Measurements from ENCODE around the gene GMEB2. TPM values are rescaled to one million over a fixed set of nuclear protein-coding genes. Genes with fewer than 3 reads are reported as not detected.

The GMEB2 gene
- polyA plus RNA-seq, 1 of the 3 experiments (the other 2 are of a cell fraction), result 6.5 TPM

DNA sequence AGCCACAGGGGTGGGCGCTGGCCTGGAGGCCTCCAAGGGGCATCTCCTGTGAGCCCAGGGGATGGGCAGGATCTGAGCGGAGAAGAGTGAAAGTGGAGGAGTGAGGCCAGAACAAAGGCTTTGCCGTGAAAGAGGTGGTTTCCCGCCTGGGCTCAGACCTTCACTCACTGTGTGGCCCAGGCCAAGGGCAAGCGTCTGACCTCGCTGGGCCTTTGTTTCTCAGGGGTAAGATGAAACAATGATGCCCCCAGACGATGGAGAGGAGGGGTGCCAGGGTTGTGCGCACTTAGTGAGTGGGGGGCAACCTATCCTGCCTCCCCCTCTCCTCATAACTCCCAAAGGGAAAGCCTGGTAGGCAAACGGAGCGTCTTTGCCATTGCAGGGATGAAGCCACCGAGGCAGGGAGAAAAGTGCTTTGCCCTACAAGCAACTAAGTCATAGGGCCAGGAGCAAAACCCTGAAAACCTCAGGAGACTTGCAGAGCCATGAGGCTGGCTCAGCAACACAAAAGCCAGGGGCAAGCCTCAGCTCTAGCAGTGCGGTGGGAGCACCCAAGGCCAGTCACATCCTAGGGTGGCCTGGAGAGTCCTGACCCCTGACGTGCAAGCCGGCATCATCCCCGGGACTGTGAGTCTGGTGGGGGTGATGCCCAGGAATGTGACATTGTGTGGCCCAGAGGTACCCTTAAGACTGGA, 27.2 kb upstream of the GMEB2 start:
- H3F3A ChIP-seq (replicated peaks; ENCODE audit: insufficient read depth), result peaks cover 8% of the 10 kb centered on the region
- H3K4me2 ChIP-seq, result peak overlapping the region; percentile 84
- H3K27me3 ChIP-seq (ENCODE audit: insufficient read depth), result no peaks in the 10 kb centered on the region
- H4K20me1 ChIP-seq (ENCODE audit: insufficient read depth), result peaks cover 18% of the 10 kb centered on the region
- H2AFZ ChIP-seq (ENCODE audit: low read depth), result 0 out of 2 replicates have a peak overlapping the region, but pooled peaks have one; percentile 63
- WGBS (ENCODE audit: low lambda C conversion rate), result 61% methylated on average over 11 of the region's 15 CpGs
- CTCF ChIA-PET, result interaction anchor here (1.7 to 5.5 kb wide), 2 partner anchors 13 to 116 kb away, joined by 5 to 27 read pairs; partner anchors contain the start of gene PTK6
- no peak for DNase-seq
- TF ChIP-seq, protein P1, sequence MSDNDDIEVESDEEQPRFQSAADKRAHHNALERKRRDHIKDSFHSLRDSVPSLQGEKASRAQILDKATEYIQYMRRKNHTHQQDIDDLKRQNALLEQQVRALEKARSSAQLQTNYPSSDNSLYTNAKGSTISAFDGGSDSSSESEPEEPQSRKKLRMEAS (IDR thresholded peaks at IDR 0.05; ENCODE audit: low read depth), result no peak
- TF ChIP-seq TAF1 (IDR thresholded peaks at IDR 0.05; ENCODE audit: borderline replicate concordance, low read depth, low read length), result no peak
- TF ChIP-seq MXI1 (IDR thresholded peaks at IDR 0.05; ENCODE audit: low read depth, low read length), result no peak
- no peak for TF ChIP-seq FOSL2 (IDR thresholded peaks at IDR 0.05; ENCODE audit: borderline replicate concordance, low read depth)
- TF ChIP-seq RCOR1 (IDR thresholded peaks at IDR 0.05; ENCODE audit: low read length), result no peak
- no peak for TF ChIP-seq MEF2A (IDR thresholded peaks at IDR 0.05; ENCODE audit: borderline replicate concordance, low read depth)
- no peaks in the 10 kb centered on the region for H3K9me2 ChIP-seq
- peaks cover 22% of the 10 kb centered on the region for H3K79me2 ChIP-seq (ENCODE audit: insufficient read depth)
- H3K9ac ChIP-seq, result peak overlapping the region; percentile 63
- no peaks in the 10 kb centered on the region for H3K9me3 ChIP-seq
- POLR2A ChIA-PET, result interaction anchor here (0.8 to 1.2 kb wide), 5 partner anchors 12 to 212 kb away, joined by 3 to 12 read pairs (median 3); no protein-coding TSS in a partner anchor
- H3K4me3 ChIP-seq (ENCODE audit: low read depth in 2 of 2, low read length in 1 of 2), result peak overlapping the region; percentile 52 to 66
- H3K27ac ChIP-seq (ENCODE audit: low read depth in 2 of 2, low read length in 1 of 2), result peak overlapping the region; percentile 60 to 97; a peak in 3 of 4 replicates
- H3K4me1 ChIP-seq (ENCODE audit: control insufficient read depth in 1 of 2, insufficient read depth in 2 of 2, low read depth in 1 of 2, low read length in 1 of 2), result peaks cover 8 to 29% of the 10 kb centered on the region in 2 experiments; a peak in 2 of 4 replicates
- no peaks in the 10 kb centered on the region for H3K36me3 ChIP-seq (replicated peaks in 1 of 2; ENCODE audit: control insufficient read depth in 1 of 2, insufficient read depth in 2 of 2, low read length in 1 of 2)

DNA sequence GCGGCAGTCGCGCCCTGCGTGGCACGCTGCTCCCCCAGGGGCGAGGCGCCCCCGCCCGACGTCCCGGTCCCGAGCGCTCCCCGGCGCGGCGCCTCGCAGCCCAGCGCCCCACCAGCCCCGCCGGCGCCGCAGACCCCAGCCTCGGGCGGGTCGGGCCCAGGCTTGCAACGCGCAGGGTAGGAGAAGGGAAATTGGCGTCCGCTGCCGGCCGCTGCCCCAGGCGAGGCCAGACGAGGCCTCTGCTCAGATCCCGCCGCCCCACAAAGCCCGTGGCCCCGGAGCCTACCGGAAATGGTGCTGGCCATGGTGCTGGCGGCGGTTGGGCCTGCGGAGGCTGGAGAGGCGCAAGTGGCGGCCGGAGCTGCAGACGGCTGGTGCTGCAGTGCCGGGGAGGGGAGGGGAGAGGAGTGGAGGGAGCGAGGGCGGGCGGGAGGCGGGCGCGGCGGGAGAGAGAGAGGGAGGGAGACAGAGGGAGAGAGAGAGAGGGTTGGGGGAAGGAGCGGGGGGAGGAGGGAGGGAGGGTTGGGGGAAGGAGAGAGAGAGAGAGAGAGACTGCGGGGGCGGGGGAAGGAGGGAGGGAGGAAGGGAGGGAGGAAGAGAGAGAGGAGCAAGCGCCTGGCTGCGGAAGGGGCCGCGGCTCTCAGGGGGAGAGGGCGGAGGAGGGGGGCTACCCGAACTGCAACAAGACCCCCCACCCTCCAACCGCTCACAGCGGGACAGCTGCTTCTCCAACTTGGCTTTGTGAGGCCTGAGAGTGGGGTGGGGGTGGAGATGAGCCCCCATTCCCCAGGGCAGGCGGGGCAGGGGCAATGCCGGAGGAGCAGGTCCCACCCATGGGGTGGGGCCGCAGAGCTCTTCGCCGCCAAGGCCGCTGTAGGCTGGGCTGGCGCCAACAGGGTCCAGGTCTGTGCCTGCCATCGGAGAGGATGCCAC, 26.4 kb upstream of the GMEB2 start, which contains the start of gene STMN3:
STMN3 (minus strand) TSS at position 384 of the 933 bp plus-strand sequence; CDS start at position 305, 79 bp downstream.
- Histone ChIP-seq H3K4me2 (peak within 1 kb of the TSS; percentile 84), H2AFZ (ENCODE audit: low read depth) (peak within 1 kb of the TSS; percentile 63; the same call in 1 of the 2 replicates), H3K79me2 (ENCODE audit: insufficient read depth) (peaks cover 16% of the 10 kb centered on the region), H3K27ac (ENCODE audit: low read depth in 2 of 2, low read length in 1 of 2) (peak within 1 kb of the TSS; percentile 60 to 97), H3K27me3 (ENCODE audit: insufficient read depth) (no peaks in the 10 kb centered on the region), H3K4me1 (ENCODE audit: control insufficient read depth in 1 of 2, insufficient read depth in 2 of 2, low read depth in 1 of 2, low read length in 1 of 2) (peaks cover 8 to 26% of the 10 kb centered on the region in 2 experiments; a peak in 2 of 4 replicates), H3F3A (replicated peaks; ENCODE audit: insufficient read depth) (peaks cover 8% of the 10 kb centered on the region), H3K4me3 (ENCODE audit: low read depth in 2 of 2, low read length in 1 of 2) (peak within 1 kb of the TSS; percentile 67 to 76), H3K9me2 (no peaks in the 10 kb centered on the region), H3K36me3 (replicated peaks in 1 of 2; ENCODE audit: control insufficient read depth in 1 of 2, insufficient read depth in 2 of 2, low read length in 1 of 2) (no peaks in the 10 kb centered on the region), H4K20me1 (ENCODE audit: insufficient read depth) (peaks cover 24% of the 10 kb centered on the region), H3K9ac (peak within 1 kb of the TSS; percentile 63), H3K9me3 (no peaks in the 10 kb centered on the region)
- DNase-seq, result peak; percentile 89
- POLR2A ChIA-PET, result interaction anchor here (0.6 to 1.2 kb wide), 8 partner anchors 11 to 213 kb away, joined by 3 to 12 read pairs (median 4); partner anchors contain the start of genes ARFRP1 and ZGPAT
- CTCF ChIA-PET, result interaction anchor here (1.7 to 5.5 kb wide), 2 partner anchors 12 to 115 kb away, joined by 5 to 27 read pairs; partner anchors contain the start of gene PTK6
- WGBS (ENCODE audit: low lambda C conversion rate), result 2% methylated on average over 42 of the region's 73 CpGs
- no peak for TF ChIP-seq YY1 (IDR thresholded peaks at IDR 0.05; ENCODE audit: low read depth)
- no peak for TF ChIP-seq RXRA (IDR thresholded peaks at IDR 0.05; ENCODE audit: borderline replicate concordance, low read depth)
- TF ChIP-seq, protein P2, sequence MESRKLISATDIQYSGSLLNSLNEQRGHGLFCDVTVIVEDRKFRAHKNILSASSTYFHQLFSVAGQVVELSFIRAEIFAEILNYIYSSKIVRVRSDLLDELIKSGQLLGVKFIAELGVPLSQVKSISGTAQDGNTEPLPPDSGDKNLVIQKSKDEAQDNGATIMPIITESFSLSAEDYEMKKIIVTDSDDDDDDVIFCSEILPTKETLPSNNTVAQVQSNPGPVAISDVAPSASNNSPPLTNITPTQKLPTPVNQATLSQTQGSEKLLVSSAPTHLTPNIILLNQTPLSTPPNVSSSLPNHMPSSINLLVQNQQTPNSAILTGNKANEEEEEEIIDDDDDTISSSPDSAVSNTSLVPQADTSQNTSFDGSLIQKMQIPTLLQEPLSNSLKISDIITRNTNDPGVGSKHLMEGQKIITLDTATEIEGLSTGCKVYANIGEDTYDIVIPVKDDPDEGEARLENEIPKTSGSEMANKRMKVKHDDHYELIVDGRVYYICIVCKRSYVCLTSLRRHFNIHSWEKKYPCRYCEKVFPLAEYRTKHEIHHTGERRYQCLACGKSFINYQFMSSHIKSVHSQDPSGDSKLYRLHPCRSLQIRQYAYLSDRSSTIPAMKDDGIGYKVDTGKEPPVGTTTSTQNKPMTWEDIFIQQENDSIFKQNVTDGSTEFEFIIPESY (IDR thresholded peaks at IDR 0.05; ENCODE audit: borderline replicate concordance, low read depth), result no peak
- no peak for TF ChIP-seq EP300 (IDR thresholded peaks at IDR 0.05; ENCODE audit: borderline replicate concordance in 1 of 2, low read depth in 1 of 2, low read length in 1 of 2)
- TF ChIP-seq, protein P3, sequence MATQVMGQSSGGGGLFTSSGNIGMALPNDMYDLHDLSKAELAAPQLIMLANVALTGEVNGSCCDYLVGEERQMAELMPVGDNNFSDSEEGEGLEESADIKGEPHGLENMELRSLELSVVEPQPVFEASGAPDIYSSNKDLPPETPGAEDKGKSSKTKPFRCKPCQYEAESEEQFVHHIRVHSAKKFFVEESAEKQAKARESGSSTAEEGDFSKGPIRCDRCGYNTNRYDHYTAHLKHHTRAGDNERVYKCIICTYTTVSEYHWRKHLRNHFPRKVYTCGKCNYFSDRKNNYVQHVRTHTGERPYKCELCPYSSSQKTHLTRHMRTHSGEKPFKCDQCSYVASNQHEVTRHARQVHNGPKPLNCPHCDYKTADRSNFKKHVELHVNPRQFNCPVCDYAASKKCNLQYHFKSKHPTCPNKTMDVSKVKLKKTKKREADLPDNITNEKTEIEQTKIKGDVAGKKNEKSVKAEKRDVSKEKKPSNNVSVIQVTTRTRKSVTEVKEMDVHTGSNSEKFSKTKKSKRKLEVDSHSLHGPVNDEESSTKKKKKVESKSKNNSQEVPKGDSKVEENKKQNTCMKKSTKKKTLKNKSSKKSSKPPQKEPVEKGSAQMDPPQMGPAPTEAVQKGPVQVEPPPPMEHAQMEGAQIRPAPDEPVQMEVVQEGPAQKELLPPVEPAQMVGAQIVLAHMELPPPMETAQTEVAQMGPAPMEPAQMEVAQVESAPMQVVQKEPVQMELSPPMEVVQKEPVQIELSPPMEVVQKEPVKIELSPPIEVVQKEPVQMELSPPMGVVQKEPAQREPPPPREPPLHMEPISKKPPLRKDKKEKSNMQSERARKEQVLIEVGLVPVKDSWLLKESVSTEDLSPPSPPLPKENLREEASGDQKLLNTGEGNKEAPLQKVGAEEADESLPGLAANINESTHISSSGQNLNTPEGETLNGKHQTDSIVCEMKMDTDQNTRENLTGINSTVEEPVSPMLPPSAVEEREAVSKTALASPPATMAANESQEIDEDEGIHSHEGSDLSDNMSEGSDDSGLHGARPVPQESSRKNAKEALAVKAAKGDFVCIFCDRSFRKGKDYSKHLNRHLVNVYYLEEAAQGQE (IDR thresholded peaks at IDR 0.05; ENCODE audit: low read depth, low read length), result peak; percentile 100
- peak; percentile 39 for TF ChIP-seq MXI1 (IDR thresholded peaks at IDR 0.05; ENCODE audit: low read depth, low read length)
- peak; percentile 32; the same call in 1 of the 2 replicates for TF ChIP-seq GABPA (IDR thresholded peaks at IDR 0.05; ENCODE audit: low read depth)
- TF ChIP-seq FOSL2 (IDR thresholded peaks at IDR 0.05; ENCODE audit: borderline replicate concordance, low read depth), result no peak
- TF ChIP-seq, protein P1 (IDR thresholded peaks at IDR 0.05; ENCODE audit: low read depth), result peak; percentile 70
- peak; percentile 98 for TF ChIP-seq SIN3A (IDR thresholded peaks at IDR 0.05; ENCODE audit: borderline replicate concordance, low read depth, low read length)
- TF ChIP-seq JUND (IDR thresholded peaks at IDR 0.05), result no peak
- TF ChIP-seq, protein P4, sequence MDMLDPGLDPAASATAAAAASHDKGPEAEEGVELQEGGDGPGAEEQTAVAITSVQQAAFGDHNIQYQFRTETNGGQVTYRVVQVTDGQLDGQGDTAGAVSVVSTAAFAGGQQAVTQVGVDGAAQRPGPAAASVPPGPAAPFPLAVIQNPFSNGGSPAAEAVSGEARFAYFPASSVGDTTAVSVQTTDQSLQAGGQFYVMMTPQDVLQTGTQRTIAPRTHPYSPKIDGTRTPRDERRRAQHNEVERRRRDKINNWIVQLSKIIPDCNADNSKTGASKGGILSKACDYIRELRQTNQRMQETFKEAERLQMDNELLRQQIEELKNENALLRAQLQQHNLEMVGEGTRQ (IDR thresholded peaks at IDR 0.05; ENCODE audit: borderline replicate concordance, low read depth, low read length), result no peak
